HepG2 (cell line): ENCODE measurements around the gene HBM. TPM values are rescaled to one million over a fixed set of nuclear protein-coding genes. Genes with fewer than 3 reads are reported as not detected.

ENCODE experiments used
- DMAP1 ChIP-seq: IDR thresholded peaks from 2 replicates; pipeline ENCODE4 v1.6.1; 2016
- EED ChIP-seq: sonication (generic); formaldehyde crosslinking; IDR thresholded peaks from 2 replicates; pipeline ENCODE4 v1.5.0; 2020; ENCODE audit warnings: mild to moderate bottlenecking, missing genetic modification reagents
- FOXA3 ChIP-seq: IDR thresholded peaks from 2 replicates; pipeline ENCODE4 v1.6.1; 2016; ENCODE audit warnings: missing genetic modification reagents, missing compliant biosample characterization
- GZF1 ChIP-seq: sonication (generic); formaldehyde crosslinking; IDR thresholded peaks from 2 replicates; pipeline ENCODE4 v1.5.1; 2020; ENCODE audit warnings: mild to moderate bottlenecking, missing genetic modification reagents
- HNRNPUL1 ChIP-seq: fragments of 200-400 bp; formaldehyde crosslinking; IDR thresholded peaks from 2 replicates; pipeline ENCODE4 v1.6.1; 2017; ENCODE audit warnings: low read depth, mild to moderate bottlenecking, low read length, moderate library complexity
- IRF2 ChIP-seq: IDR thresholded peaks from 2 replicates; pipeline ENCODE4 v1.6.1; 2018; ENCODE audit warnings: missing genetic modification reagents, missing compliant biosample characterization
- KMT2A ChIP-seq: sonication (generic); formaldehyde crosslinking; IDR thresholded peaks from 2 replicates; pipeline ENCODE4 v1.4.0; 2020; ENCODE audit warnings: missing genetic modification reagents
- MEIS2 ChIP-seq: sonication (generic); formaldehyde crosslinking; IDR thresholded peaks from 2 replicates; pipeline ENCODE4 v1.9.0; 2021; ENCODE audit warnings: mild to moderate bottlenecking, missing genetic modification reagents
- NBN ChIP-seq: fragments of 450-650 bp; conservative IDR thresholded peaks from 2 replicates; pipeline ENCODE4 v1.6.1; 2017
- POLR2G ChIP-seq: fragments of 200-400 bp; formaldehyde crosslinking; IDR thresholded peaks from 2 replicates; pipeline ENCODE4 v1.6.1; 2018; ENCODE audit warnings: mild to moderate bottlenecking, low read depth, low read length, moderate library complexity
- RCOR2 ChIP-seq: IDR thresholded peaks from 2 replicates; pipeline ENCODE4 v1.6.1; 2016; ENCODE audit warnings: missing biosample characterization, missing genetic modification reagents
- RNF2 ChIP-seq: fragments of 450-650 bp; conservative IDR thresholded peaks from 2 replicates; pipeline ENCODE4 v1.6.1; 2016; ENCODE audit warnings: low read depth
- RXRA ChIP-seq: sonication (generic); formaldehyde crosslinking; IDR thresholded peaks from 2 replicates; pipeline ENCODE4 v1.5.1; 2020; ENCODE audit warnings: missing genetic modification reagents
- SALL1 ChIP-seq: sonication (generic); formaldehyde crosslinking; IDR thresholded peaks from 2 replicates; pipeline ENCODE4 v1.8.0; 2022; ENCODE audit warnings: mild to moderate bottlenecking, missing genetic modification reagents
- ZBTB8A ChIP-seq: sonication (generic); formaldehyde crosslinking; IDR thresholded peaks from 2 replicates; pipeline ENCODE4 v1.4.0; 2020; ENCODE audit warnings: mild to moderate bottlenecking, low read depth, missing genetic modification reagents, borderline replicate concordance
- ZFY ChIP-seq: sonication (generic); formaldehyde crosslinking; IDR thresholded peaks from 2 replicates; pipeline ENCODE4 v1.4.0; 2020; ENCODE audit warnings: missing genetic modification reagents
- ZMAT3 ChIP-seq: sonication (generic); formaldehyde crosslinking; conservative IDR thresholded peaks from 2 replicates; pipeline ENCODE4 v1.7.0; 2021; ENCODE audit warnings: missing genetic modification reagents
- ZNF225 ChIP-seq: sonication (generic); formaldehyde crosslinking; IDR thresholded peaks from 2 replicates; pipeline ENCODE4 v1.4.0; 2020; ENCODE audit warnings: mild to moderate bottlenecking, missing genetic modification reagents
- ZNF335 ChIP-seq: sonication (generic); formaldehyde crosslinking; IDR thresholded peaks from 2 replicates; pipeline ENCODE4 v1.4.0; 2020; ENCODE audit warnings: missing genetic modification reagents
- ZNF672 ChIP-seq: sonication (generic); formaldehyde crosslinking; IDR thresholded peaks from 2 replicates; pipeline ENCODE4 v1.8.1; 2022; ENCODE audit warnings: missing genetic modification reagents
- ZNF703 ChIP-seq: sonication (generic); formaldehyde crosslinking; IDR thresholded peaks from 2 replicates; pipeline ENCODE4 v1.5.1; 2020; ENCODE audit warnings: missing genetic modification reagents, mild to moderate bottlenecking, moderate library complexity, borderline replicate concordance
- ZSCAN29 ChIP-seq: sonication (generic); formaldehyde crosslinking; conservative IDR thresholded peaks from 2 replicates; pipeline ENCODE4 v1.4.0; 2020; ENCODE audit warnings: mild to moderate bottlenecking, missing genetic modification reagents
- polyA plus RNA-seq, 8 experiments: library from polyadenylated mRNA; depleted of rRNA in 3 of 8; stranded (reverse) in 7 of 8; unstranded in 1 of 8; fragments of >200 nt; fragmentation: Illumina TruSeq in 4 of 8; extraction: Trizol in 4 of 8; gene quantifications; 2 replicates each; pipeline versions ENCODE4 v1.2.1 to v1.2.3, GENCODE V29; 2011 to 2016; ENCODE audit warnings: low read depth in 4 of 8, missing spikeins in 1 of 8, mixed read lengths in 1 of 8; ENCODE audit not compliant: insufficient read depth in 1 of 8
- total RNA-seq, 5 experiments: library from RNA; depleted of rRNA; stranded (reverse); fragments of >200 nt; fragmentation: Illumina TruSeq; extraction: Trizol; gene quantifications; 2 replicates each; pipeline ENCODE4 v1.2.3, GENCODE V29; 2016; ENCODE audit warnings: low read depth in 1 of 5
- TF ChIP-seq, protein P1 (sequence below): sonication (generic); IDR thresholded peaks from 2 replicates; pipeline ENCODE4 v1.6.1; 2016; ENCODE audit warnings: low read depth, borderline replicate concordance
- TF ChIP-seq, protein P2 (sequence below): fragments of 450-650 bp; IDR thresholded peaks from 2 replicates; pipeline ENCODE4 v1.6.1; 2017; ENCODE audit warnings: mild to moderate bottlenecking
- TF ChIP-seq, protein P3 (sequence below): sonication (generic); formaldehyde crosslinking; IDR thresholded peaks from 2 replicates; pipeline ENCODE4 v1.8.1; 2023; ENCODE audit warnings: mild to moderate bottlenecking, inconsistent platforms, moderate library complexity, missing genetic modification reagents, borderline replicate concordance

HBM gene
- total and polyA plus RNA-seq, 2 of the 13 experiments (the other 11 are each of a cell fraction or from before 2014, with no cell fraction given) = not detected

DNA sequence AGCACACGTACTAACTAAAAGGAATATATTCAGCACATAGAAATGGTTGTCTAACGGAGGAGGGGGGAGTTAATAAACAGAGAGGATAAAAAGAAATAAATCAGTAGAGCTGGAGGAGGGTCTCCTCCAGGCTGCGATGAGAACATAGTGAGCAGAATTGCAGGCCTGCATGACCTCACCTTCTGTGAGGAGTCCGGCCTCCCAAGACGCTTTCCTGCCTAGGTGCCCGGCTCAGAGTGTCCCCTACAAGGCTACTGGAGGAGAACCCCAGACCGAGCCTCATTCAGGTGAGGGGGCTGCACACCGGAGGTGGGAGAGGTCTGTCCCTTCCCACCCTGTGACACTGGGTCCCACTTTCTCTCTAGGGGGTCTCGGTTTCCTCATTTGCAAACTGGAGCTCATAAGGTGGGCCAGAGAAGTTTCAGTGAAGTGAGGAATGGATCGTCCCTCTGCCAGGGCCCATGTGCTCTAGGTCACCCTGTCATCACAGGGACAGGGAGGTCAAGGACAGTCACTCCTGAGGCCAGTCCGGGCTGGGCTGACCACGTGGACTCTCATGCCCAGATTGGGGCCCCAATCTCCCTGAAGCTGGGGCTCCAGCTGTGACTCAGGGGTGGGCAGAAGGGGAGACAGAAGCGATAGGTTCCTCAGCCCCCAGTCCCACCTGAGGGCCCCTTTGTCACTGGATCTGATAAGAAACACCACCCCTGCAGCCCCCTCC, 3.3 kb upstream of the HBM start (continued):
- TF ChIP-seq, protein P1, sequence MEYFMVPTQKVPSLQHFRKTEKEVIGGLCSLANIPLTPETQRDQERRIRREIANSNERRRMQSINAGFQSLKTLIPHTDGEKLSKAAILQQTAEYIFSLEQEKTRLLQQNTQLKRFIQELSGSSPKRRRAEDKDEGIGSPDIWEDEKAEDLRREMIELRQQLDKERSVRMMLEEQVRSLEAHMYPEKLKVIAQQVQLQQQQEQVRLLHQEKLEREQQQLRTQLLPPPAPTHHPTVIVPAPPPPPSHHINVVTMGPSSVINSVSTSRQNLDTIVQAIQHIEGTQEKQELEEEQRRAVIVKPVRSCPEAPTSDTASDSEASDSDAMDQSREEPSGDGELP = peak; percentile 46; the same call in 1 of the 2 replicates
- TF ChIP-seq, protein P2, sequence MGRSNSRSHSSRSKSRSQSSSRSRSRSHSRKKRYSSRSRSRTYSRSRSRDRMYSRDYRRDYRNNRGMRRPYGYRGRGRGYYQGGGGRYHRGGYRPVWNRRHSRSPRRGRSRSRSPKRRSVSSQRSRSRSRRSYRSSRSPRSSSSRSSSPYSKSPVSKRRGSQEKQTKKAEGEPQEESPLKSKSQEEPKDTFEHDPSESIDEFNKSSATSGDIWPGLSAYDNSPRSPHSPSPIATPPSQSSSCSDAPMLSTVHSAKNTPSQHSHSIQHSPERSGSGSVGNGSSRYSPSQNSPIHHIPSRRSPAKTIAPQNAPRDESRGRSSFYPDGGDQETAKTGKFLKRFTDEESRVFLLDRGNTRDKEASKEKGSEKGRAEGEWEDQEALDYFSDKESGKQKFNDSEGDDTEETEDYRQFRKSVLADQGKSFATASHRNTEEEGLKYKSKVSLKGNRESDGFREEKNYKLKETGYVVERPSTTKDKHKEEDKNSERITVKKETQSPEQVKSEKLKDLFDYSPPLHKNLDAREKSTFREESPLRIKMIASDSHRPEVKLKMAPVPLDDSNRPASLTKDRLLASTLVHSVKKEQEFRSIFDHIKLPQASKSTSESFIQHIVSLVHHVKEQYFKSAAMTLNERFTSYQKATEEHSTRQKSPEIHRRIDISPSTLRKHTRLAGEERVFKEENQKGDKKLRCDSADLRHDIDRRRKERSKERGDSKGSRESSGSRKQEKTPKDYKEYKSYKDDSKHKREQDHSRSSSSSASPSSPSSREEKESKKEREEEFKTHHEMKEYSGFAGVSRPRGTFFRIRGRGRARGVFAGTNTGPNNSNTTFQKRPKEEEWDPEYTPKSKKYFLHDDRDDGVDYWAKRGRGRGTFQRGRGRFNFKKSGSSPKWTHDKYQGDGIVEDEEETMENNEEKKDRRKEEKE = no peak
- TF ChIP-seq, protein P3, sequence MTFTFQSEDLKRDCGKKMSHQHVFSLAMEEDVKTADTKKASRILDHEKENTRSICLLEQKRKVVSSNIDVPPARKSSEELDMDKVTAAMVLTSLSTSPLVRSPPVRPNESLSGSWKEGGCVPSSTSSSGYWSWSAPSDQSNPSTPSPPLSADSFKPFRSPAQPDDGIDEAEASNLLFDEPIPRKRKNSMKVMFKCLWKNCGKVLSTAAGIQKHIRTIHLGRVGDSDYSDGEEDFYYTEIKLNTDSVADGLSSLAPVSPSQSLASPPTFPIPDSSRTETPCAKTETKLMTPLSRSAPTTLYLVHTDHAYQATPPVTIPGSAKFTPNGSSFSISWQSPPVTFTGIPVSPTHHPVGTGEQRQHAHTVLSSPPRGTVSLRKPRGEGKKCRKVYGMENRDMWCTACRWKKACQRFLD (CRISPR knock-in tag) = no peak
- no peak for TF ChIP-seq HNRNPUL1
- 0 out of 2 replicates have a peak, but pooled peaks have one; percentile 48 for TF ChIP-seq ZMAT3 (CRISPR knock-in tag)
- no peak for TF ChIP-seq RNF2
- no peak for TF ChIP-seq ZNF335
- no peak for TF ChIP-seq KMT2A
- peak; percentile 75 for TF ChIP-seq RXRA (CRISPR knock-in tag)
- TF ChIP-seq ZFY (CRISPR knock-in tag) = 0 out of 2 replicates have a peak, but pooled peaks have one; percentile 24
- 0 out of 2 replicates have a peak, but pooled peaks have one; percentile 24 for TF ChIP-seq IRF2 (CRISPR knock-in tag)
- TF ChIP-seq RCOR2 = no peak
- TF ChIP-seq GZF1 = no peak
- TF ChIP-seq ZBTB8A (CRISPR knock-in tag) = no peak
- no peak for TF ChIP-seq ZNF225 (CRISPR knock-in tag)
- no peak for TF ChIP-seq POLR2G
- no peak for TF ChIP-seq DMAP1 (CRISPR knock-in tag)
- TF ChIP-seq NBN = no peak
- TF ChIP-seq ZSCAN29 = no peak
- TF ChIP-seq MEIS2 (CRISPR knock-in tag) = peak; percentile 48; the same call in 1 of the 2 replicates
- TF ChIP-seq SALL1 = peak; percentile 71; the same call in 1 of the 2 replicates
- TF ChIP-seq ZNF672 (CRISPR knock-in tag) = no peak
- no peak for TF ChIP-seq EED (CRISPR knock-in tag)
- TF ChIP-seq ZNF703 = no peak
- TF ChIP-seq FOXA3 (CRISPR knock-in tag) = 0 out of 2 replicates have a peak, but pooled peaks have one; percentile 18
